Left ventricle myocardium superior (tissue), 1 donor: ENCODE results near the gene AP3S2. TPM values are rescaled to one million over a fixed set of nuclear protein-coding genes. Genes with fewer than 3 reads are reported as not detected.
"Not testable (repeated sequence)": the region's sequence is repeated elsewhere in the genome, so short reads cannot be mapped to it uniquely, and the experiment has no call there.

Source experiments
- ATAC-seq: fragments of 200-7000 bp; cut with Tn5 transposase; one replicate; pipeline ENCODE4 v1.9.1; 2020; ENCODE audit warnings: mild to moderate bottlenecking, moderate library complexity
- DNase-seq: peaks from one replicate; pipeline ENCODE4 v3.0.0-alpha.2; 2020
- intact Hi-C: fragments of 100-400 bp; cut with micrococcal nuclease; formaldehyde crosslinking; loops from one replicate; pipeline ENCODE4 v1.11.0; 2022
- total RNA-seq: library from RNA; stranded (reverse); fragmentation: NEBNext Ultra II Directional; extraction: Animal tissue kit (Norgen Biotek cat#: 25700); gene quantifications from one replicate; pipeline ENCODE4 v1.2.1, GENCODE V29; 2021
- donor health status: DM: no; HTN: yes; CAD: no; lungs with severe emphysema.

The AP3S2 gene
- total RNA-seq, 1 donor from 2014 or later, result 46.6 TPM

DNA sequence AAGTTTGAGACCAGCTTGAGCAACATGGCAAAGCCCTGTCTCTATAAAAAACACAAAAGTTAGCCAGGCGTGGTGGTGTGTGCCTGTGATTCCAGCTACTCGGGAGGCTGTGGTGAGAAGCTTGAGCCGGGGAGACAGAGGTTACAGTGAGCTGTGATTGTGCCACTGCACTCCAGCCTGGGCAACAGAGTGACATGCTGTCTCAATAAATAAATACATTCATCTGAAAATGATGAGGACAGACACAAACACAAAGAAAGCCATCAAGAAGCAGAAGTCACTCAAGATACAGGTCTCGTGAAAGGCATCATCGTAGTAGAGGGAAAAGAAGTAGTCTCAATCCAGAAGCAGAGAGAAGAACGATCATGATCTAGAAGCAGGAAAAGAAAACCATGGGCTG, 18.1 kb downstream of the AP3S2 start:
- intact Hi-C loops, result loop anchor here (2.0 kb wide), 1 partner anchor 115 kb away; no protein-coding TSS in a partner anchor
- DNase-seq, result no peak
- no peak for ATAC-seq

DNA sequence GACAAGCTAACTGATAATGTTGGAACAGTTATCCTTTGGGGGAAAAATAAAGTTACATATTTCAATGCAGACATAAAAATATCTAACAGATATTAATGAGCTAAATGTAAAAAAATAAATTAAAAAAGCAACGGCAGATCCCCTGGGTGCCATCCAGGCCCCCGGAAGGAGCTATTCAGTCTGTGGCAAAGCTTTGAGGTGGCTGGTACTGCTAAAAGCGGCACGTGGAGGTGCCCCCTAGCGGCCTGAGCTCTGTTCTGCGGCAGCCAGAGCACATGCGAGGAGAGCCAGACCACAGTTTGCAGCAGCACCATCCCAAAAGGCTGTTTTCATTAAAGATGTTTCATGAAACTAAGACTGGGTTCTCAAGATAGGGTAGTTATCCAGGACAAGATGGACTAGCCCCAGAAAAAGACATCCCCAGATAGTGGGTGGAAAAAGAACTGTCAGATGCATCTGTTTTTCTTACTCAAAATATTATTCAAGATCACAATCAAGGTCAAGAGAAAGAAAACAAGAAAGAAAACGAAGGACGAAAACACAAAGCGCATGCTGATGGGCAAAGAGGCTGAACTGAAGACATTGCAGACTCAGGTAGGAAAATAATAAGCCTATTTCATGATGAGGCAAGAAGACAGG, 18.7 kb downstream of the AP3S2 start:
- intact Hi-C loops, result loop anchor here (2.0 kb wide), 1 partner anchor 114 kb away; no protein-coding TSS in a partner anchor
- peak; percentile 91 for DNase-seq
- ATAC-seq, result peak; percentile 93

DNA sequence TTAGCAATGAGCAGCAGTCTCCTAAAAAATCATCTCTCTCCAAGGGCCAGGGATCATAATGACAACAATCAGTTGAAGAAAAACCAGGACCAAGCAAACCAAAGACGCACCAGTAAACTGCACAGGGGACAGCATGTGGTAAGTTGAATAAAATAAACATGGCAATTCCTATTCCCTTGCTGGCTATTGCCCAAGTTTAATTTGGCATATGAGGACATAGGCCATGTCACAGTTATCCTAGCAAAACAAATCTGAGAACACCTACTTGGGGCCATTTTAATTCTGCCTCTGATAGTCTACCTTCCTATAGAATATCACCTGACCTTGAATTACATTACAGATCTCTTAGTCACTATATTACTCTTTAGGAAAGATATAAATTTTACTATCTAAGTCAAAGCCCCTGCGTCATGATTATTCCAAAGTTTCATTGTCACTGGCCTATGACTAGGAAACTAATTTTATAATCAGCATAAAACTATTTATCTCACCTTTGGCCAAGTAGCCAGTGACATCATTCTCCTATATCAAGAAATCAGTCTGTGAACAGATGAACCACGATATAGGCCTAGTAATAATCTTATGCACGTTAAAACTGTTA, 23.0 kb downstream of the AP3S2 start:
- DNase-seq (no peak), ATAC-seq (no peak)
- intact Hi-C loops, result no loop called here

DNA sequence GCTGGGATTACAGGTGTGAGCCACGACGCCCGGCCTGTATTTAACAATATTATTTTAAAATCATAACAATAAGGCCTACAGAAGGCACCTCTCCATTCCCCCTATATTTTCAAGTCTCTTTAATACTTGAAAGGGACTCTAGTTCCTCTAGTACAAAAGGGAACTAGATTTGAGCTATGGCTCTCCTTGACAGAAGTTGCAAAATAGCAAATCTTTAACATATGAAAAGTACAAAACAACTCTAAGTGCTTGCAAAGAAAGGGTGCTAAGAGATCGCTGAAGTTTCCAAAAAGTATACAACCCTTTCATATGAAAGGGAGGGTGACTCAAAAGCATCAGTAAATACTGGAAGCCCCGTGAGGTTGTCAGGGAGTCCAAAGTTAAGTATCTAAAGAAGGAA, 23.8 kb downstream of the AP3S2 start:
- ATAC-seq, result no peak
- intact Hi-C loops, result no loop called here
- no peak for DNase-seq

DNA sequence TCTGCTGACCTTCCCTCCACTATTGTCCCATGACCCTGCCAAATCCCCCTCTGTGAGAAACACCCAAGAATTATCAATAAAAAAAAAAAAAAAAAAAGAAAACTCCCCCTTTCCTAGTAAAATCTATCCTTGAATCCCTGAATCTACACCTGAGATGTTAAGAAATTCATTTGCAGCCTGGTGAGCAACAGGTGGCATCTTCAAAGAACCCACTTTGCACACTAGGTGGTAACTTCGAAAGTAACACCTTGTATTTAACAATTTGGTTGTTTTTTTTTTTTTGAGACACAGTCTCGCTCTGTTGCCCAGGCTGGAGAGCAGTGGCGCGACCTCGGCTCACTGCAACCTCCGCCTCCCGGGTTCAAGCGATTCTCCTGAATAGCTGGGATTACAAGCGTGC, 24.3 kb downstream of the AP3S2 start:
- ATAC-seq, DNase-seq, intact Hi-C loops: not testable (repeated sequence)

DNA sequence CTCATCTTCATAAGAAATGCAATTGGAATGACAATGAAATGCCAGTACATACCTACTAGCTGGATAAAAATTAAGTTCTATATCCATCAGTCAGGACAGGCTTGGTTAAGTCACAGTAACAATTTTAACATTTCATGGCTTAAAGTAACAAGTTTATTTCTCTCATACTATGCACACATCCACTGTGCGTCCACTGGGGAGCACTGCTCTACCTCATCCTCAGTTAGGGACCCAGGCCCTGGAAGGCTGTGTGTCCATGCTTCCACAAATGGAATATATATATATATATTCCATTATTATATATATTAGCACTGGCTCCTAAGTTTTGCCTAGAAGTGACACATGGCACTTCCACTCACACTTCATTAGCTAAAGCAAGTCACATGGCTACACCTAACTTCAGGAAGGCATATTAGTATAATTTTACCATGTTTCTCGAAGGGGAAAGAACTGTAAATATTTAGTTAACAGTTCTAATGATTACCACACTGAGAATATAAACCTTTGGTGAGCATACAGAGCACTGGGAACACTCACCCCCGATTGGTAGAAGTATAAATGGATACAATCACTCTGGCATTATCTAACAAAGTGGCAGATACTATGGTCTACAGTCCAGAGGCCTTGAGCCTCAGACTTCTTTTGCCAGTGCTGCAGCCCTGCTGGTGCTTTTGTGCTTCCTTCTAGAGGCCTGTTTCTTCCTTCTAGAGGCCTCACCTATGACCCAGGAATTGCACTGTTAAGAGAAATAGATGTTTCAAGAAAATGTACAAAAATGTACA, 28.6 kb downstream of the AP3S2 start:
- intact Hi-C loops, result no loop called here
- DNase-seq (no peak), ATAC-seq (no peak)

DNA sequence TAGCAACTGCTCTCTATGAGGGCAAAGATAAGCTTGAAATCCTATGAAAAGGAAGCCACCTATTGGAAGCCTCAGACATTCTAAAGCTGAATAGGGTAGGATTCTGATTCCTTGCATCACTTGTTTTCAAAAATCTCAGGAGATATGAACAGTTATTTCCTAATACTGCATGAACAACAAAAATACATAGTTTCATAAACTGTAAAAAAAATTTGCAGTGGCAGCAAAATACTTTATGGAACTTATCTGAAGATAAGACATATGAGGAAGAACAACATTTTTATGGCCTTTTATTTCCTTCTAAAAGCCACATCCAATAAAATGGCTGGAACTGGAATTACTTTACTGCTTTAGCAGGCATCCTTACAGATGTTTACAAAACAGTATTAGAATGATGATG, 29.9 kb downstream of the AP3S2 start:
- no peak for ATAC-seq
- intact Hi-C loops, result no loop called here
- DNase-seq, result no peak

DNA sequence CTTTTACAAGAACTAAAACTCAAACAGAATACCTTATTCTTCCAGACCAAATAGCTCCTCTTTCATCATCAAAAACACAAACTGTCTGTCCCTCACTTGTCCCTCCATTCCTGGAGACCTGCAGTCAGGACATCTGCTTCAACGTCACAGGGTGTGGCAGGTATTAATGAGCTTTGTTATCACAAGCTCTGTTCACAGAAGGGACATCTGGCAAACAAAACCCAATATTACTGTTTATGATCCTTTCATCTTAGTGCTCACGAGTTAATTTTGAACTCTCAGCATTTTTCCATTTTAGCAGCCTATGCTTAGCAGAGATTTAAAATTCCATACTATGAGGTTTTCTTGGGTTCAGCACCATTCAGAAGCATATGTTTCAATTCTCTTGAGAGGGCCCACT, 32.9 kb downstream of the AP3S2 start:
- ATAC-seq, result no peak
- intact Hi-C loops, result no loop called here

DNA sequence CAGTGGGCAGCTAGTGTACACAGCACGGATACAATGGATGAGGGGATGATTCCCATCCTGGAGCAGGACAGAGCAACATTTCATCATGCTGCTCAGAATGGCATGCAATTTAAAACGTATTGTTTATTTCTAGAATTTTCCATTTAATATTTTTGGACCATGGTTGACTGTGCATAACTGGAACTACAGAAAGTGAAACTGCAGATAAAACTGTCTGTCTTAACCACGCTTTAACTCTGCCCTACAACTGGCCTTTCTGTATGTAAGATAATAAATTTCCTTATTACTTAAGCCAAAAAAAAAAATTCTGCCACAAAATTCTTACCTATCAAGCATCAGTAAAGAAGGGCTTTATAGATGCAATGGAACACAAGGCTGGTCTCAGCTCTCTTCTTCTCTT, 33.4 kb downstream of the AP3S2 start:
- intact Hi-C loops, result no loop called here
- ATAC-seq (no peak), DNase-seq (no peak)

More for the DNA sequence above, 32.9 kb downstream of the AP3S2 start:
- DNase-seq, result no peak

DNA sequence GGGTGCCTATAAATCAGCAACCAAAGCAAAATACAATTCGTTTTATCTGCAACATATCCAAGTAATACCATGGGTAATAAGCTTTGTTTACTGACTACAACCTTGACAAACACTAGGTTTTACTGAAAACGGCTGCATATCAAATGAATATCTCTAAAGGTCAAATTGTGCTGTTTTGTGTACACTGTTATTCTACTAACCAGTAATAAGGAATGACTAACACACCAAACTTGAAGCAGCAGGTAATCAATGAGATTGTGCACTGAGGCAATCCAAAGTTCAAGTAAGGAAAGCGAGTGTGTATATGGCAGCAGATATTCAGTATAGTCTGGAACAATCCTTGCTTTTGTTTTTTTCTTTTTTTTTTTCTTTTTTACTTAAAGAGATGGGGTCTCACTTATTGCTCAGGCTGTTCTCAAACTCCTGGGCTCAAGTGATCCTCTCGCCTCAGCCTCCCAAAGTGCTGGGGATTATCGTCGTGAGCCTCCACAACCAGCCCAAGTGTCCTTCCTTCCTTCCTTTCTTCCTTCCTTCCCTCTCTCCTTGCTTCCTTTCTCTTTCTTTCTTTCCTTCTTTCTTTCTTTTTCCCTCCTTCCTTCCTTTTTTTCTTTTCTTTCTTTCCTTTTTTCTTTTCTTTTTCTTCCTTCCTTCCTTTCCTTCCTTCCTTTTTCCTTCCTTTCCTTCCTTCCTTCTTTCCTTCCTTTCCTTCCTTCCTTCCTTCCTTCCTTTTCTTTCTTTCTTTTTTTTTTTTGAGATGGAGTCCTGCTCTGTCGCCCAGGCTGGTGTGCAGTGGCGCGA, 34.9 kb downstream of the AP3S2 start:
- ATAC-seq, result no peak
- intact Hi-C loops, result no loop called here
- no peak for DNase-seq

DNA sequence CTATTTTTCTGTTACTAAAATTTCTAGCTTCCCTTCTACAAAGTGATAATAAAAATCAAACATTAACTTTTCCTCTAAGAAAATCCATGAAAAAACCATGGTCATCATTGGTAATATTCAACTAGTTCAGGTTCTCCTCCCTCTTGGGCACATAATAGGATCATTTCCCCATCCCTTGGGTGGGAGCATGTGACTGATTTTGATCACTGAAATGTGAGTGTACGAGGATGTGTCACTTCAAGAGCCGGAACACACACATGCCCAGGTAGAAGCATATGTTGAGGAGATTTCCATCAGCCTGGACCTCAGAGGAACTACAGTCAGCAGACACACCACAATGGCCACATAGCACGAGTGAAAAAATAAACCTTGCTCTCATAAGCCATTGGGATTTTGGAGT, 36.1 kb downstream of the AP3S2 start:
- DNase-seq, result no peak
- ATAC-seq, result no peak
- intact Hi-C loops, result no loop called here

DNA sequence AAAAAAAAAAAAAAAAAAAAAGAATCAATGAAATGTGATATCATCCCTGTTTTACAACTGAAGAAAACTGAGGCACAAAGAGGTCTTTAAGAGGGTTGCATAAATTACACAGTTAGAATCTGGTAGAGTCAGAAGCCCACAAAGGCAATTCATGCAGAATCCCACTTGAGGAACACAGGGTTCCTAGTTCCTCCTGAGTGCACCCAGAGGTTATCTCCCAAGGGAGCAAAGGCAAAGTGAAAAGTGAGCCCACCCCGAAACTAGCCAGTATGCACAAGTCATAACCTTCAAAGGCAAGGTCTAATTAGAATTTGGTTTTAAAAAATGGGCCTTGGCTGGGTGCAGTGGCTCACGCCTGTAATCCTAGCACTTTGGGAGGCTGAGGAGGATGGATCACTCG, 37.8 kb downstream of the AP3S2 start:
- DNase-seq (no peak), ATAC-seq (no peak)
- intact Hi-C loops, result no loop called here

DNA sequence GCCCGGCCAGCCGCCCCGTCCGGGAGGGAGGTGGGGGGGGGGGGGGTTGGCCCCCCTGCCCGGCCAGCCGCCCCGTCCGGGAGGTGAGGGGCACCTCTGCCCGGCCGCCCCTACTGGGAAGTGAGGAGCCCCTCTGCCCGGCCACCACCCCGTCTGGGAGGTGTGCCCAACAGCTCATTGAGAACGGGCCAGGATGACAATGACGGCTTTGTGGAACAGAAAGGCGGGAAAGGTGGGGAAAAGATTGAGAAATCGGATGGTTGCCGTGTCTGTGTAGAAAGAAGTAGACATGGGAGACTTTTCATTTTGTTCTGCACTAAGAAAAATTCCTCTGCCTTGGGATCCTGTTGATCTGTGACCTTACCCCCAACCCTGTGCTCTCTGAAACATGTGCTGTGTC, 38.9 kb downstream of the AP3S2 start:
- intact Hi-C loops, DNase-seq: not testable (repeated sequence)

DNA sequence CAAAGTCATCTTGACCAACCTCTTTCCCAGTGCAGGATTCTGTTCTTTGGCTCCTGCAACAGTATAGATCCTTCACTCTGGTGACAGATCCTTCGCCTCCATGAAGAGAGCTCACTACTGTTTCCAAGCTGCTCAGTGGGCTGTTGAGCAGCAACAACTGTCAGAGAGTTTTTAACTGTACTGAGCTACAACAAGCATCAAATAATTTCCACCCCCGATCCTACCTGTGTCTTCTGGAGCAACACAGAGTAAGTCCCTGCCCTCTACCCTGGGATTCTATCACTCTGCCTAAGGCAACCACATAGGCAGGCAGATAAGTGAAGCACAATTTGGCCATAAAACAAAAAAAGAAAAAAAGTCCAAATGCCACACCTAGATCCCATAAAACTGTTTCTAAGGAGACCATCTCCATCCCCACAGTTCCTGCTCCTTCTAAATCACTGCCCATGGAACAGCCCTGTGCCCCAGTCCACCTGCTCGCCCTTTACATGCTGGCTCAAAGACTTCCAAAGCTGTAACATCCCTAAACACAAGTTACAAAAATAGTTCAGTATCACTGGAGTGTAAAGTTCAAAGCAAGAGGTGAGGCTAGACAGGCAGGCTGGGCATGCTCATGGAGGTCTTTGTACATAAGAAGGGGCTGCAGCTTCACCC, 41.3 kb downstream of the AP3S2 start:
- intact Hi-C loops, result no loop called here
- no peak for DNase-seq
- peak; percentile 25 for ATAC-seq

More for the DNA sequence above, 38.9 kb downstream of the AP3S2 start:
- ATAC-seq, result not testable (repeated sequence)

DNA sequence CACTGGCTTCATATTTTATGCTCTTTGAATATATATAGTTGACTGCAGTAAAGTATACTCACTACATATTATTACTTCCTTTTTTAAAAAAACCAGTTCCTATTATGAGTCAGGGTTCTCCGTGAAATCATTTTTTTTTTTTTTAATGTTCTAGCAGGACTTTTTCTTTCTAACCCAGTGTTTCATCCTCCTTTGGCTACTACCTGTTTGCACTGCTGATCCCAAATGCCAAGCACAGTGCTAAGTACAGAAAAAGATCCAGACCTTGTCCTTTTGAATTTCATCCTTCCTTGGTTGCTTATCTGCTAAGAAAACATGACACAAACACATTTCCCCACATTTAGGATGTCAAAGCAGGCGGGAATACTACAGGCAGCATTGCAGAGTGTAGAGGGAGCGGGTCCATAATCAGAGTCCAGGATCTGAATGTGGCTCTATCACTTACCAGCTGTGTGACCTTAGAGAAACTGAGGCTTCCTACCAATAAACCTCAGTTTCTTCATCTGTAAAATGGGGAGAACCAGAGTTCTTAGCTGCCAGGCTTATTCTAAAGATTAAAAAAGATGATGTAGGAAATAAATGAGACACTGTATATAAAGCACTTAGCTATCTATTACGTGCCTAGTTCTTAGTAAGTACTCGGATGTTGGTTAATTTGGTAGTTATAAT, 42.0 kb downstream of the AP3S2 start:
- DNase-seq (no peak), ATAC-seq (no peak)
- intact Hi-C loops, result no loop called here

DNA sequence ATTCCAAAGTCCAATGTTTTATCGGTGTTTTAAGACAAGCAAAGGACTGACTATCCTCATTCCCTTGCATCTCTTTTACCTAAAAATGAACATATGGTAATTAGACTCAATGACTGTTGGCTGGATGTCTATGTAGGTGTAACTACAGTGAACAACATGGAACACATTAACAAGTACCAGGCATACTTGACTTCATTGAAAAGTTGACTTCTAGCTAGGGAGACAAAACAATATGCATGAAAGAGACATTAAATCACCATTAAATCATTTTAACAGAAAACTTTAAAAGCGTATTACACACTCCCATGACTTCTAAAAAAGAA, 44.9 kb downstream of the AP3S2 start:
- no peak for DNase-seq
- intact Hi-C loops, result no loop called here
- no peak for ATAC-seq

DNA sequence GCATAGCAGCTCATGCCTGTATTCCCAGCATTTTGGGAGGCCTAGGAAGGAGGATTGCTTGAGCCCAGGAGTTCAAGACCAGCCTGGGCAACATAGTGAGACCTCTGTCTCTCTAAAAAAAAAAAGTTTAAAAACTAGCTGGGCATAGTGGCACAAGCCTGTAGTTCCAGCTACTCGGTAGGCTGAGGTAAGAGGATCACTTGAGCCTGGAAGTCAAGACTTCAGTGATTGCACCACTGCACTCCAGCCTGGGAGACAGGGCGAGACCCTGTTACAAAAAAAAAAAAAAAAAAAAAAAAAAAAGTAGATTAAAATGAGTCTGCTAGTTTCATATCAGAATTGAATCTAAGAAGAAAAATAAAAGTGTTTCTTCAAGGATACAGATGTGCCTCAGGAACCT, 46.7 kb downstream of the AP3S2 start:
- ATAC-seq (no peak), DNase-seq (no peak)
- intact Hi-C loops, result no loop called here

DNA sequence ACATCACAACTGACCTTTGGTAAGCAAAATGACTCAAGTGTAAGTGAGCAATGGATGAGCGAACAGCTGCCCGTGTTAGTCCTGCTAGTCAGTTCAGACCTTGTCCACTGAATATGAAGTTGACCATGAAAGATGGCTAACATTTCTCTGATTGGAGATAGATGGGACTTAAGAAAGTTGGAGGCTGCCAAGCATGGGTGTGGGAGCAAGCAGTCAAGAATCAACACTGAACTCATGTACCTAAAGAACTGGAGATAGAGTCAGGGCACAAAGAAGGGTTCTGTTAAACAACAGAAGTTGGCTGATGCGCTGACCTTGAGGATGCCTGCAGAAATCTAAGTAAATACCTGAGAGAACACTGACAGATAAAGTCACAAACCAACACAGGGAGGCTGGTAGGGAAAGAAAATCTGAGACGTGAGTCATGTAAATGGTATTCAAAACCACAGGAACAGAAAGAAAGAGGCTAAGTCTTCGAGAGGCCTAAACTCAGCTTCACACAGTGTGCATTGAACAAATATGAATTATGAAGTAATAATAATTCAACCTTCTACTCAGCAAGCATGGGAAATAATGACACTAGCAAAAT, 48.4 kb downstream of the AP3S2 start:
- intact Hi-C loops, result no loop called here
- ATAC-seq (no peak), DNase-seq (no peak)
